Measurements from ENCODE around the gene USP44.
A peak's percentile ranks its signal among the peaks of the same experiment; 100 is the strongest.
"Not testable (repeated sequence)": the region's sequence is repeated elsewhere in the genome, so short reads cannot be mapped to it uniquely, and the experiment has no call there.

USP44 gene

GRCh38 chr12:95571369-95571768, 20.1 kb upstream of the USP44 start:
- Histone ChIP-seq H3K4me1 (ENCODE audit: control insufficient read depth, insufficient read depth, low read length) (no peaks in the 10 kb centered on the region), H3K9me3 (ENCODE audit: control insufficient read depth, low read length) (no peaks in the 10 kb centered on the region), H3K27me3 (ENCODE audit: control insufficient read depth, insufficient read depth, low read length) (no peaks in the 10 kb centered on the region), H3K9ac (ENCODE audit: low read length) (no peak overlapping the region), H3K36me3 (ENCODE audit: control insufficient read depth, insufficient read depth, low read length) (no peaks in the 10 kb centered on the region), H3K4me3 (ENCODE audit: low read length) (no peak overlapping the region)

GRCh38 chr12:95568045-95568444, 16.8 kb upstream of the USP44 start:
- H3K27me3 ChIP-seq (ENCODE audit: control insufficient read depth, insufficient read depth, low read length); H3K36me3 ChIP-seq (ENCODE audit: control insufficient read depth, insufficient read depth, low read length); H3K4me3 ChIP-seq (ENCODE audit: low read length); H3K9me3 ChIP-seq (ENCODE audit: control insufficient read depth, low read length); H3K9ac ChIP-seq (ENCODE audit: low read length); H3K4me1 ChIP-seq (ENCODE audit: control insufficient read depth, insufficient read depth, low read length): not testable (repeated sequence)

- H3K36me3 ChIP-seq (ENCODE audit: control insufficient read depth, insufficient read depth, low read length) = no peaks in the 10 kb centered on the region
- H3K4me3 ChIP-seq (ENCODE audit: low read length) = no peak overlapping the region
- peaks cover under 1% of the 10 kb centered on the region for H3K27me3 ChIP-seq (ENCODE audit: control insufficient read depth, insufficient read depth, low read length)
- no peaks in the 10 kb centered on the region for H3K9me3 ChIP-seq (ENCODE audit: control insufficient read depth, low read length)
- no peak overlapping the region for H3K9ac ChIP-seq (ENCODE audit: low read length)
- H3K4me1 ChIP-seq (ENCODE audit: control insufficient read depth, insufficient read depth, low read length) = peaks cover 7% of the 10 kb centered on the region
Measured at GRCh38 chr12:95557625-95558024, 6.3 kb upstream of the USP44 start.

- H3K36me3 ChIP-seq (ENCODE audit: control insufficient read depth, insufficient read depth, low read length) = no peaks in the 10 kb centered on the region
- no peak overlapping the region for H3K9ac ChIP-seq (ENCODE audit: low read length)
- peaks cover 15% of the 10 kb centered on the region for H3K27me3 ChIP-seq (ENCODE audit: control insufficient read depth, insufficient read depth, low read length)
- H3K4me3 ChIP-seq (ENCODE audit: low read length) = no peak overlapping the region
- no peaks in the 10 kb centered on the region for H3K9me3 ChIP-seq (ENCODE audit: control insufficient read depth, low read length)
- H3K4me1 ChIP-seq (ENCODE audit: control insufficient read depth, insufficient read depth, low read length) = peaks cover 7% of the 10 kb centered on the region
Measured at GRCh38 chr12:95554532-95555071, 3.3 kb upstream of the USP44 start.

GRCh38 chr12:95553197-95553943, 2.1 kb upstream of the USP44 start:
- peaks cover 7% of the 10 kb centered on the region for H3K4me1 ChIP-seq (ENCODE audit: control insufficient read depth, insufficient read depth, low read length)
- no peak overlapping the region for H3K9ac ChIP-seq (ENCODE audit: low read length)
- H3K27me3 ChIP-seq (ENCODE audit: control insufficient read depth, insufficient read depth, low read length) = peaks cover 27% of the 10 kb centered on the region
- H3K4me3 ChIP-seq (ENCODE audit: low read length) = no peak overlapping the region
- H3K9me3 ChIP-seq (ENCODE audit: control insufficient read depth, low read length) = no peaks in the 10 kb centered on the region
- H3K36me3 ChIP-seq (ENCODE audit: control insufficient read depth, insufficient read depth, low read length) = no peaks in the 10 kb centered on the region

- peaks cover 41% of the 10 kb centered on the region for H3K27me3 ChIP-seq (ENCODE audit: control insufficient read depth, insufficient read depth, low read length)
- no peak overlapping the region for H3K4me3 ChIP-seq (ENCODE audit: low read length)
- H3K4me1 ChIP-seq (ENCODE audit: control insufficient read depth, insufficient read depth, low read length) = peaks cover 4% of the 10 kb centered on the region
- H3K9ac ChIP-seq (ENCODE audit: low read length) = no peak overlapping the region
- H3K36me3 ChIP-seq (ENCODE audit: control insufficient read depth, insufficient read depth, low read length) = no peaks in the 10 kb centered on the region
- H3K9me3 ChIP-seq (ENCODE audit: control insufficient read depth, low read length) = no peaks in the 10 kb centered on the region
Measured at GRCh38 chr12:95551913-95552516, 739 bp upstream of the USP44 start.

- H3K9me3 ChIP-seq (ENCODE audit: control insufficient read depth, low read length) = no peaks in the 10 kb centered on the region
- peaks cover 4% of the 10 kb centered on the region for H3K4me1 ChIP-seq (ENCODE audit: control insufficient read depth, insufficient read depth, low read length)
- H3K4me3 ChIP-seq (ENCODE audit: low read length) = no peak overlapping the region
- no peaks in the 10 kb centered on the region for H3K36me3 ChIP-seq (ENCODE audit: control insufficient read depth, insufficient read depth, low read length)
- no peak overlapping the region for H3K9ac ChIP-seq (ENCODE audit: low read length)
- H3K27me3 ChIP-seq (ENCODE audit: control insufficient read depth, insufficient read depth, low read length) = peaks cover 50% of the 10 kb centered on the region
Measured at GRCh38 chr12:95549392-95550084, 1.7 kb downstream of the USP44 start.

GRCh38 chr12:95548539-95549391, 2.5 kb downstream of the USP44 start:
- Histone ChIP-seq H3K9ac (ENCODE audit: low read length) (peak overlapping the region; percentile 57), H3K36me3 (ENCODE audit: control insufficient read depth, insufficient read depth, low read length) (no peaks in the 10 kb centered on the region), H3K27me3 (ENCODE audit: control insufficient read depth, insufficient read depth, low read length) (peaks cover 50% of the 10 kb centered on the region), H3K4me1 (ENCODE audit: control insufficient read depth, insufficient read depth, low read length) (peaks cover 4% of the 10 kb centered on the region), H3K4me3 (ENCODE audit: low read length) (no peak overlapping the region), H3K9me3 (ENCODE audit: control insufficient read depth, low read length) (no peaks in the 10 kb centered on the region)

- no peaks in the 10 kb centered on the region for H3K36me3 ChIP-seq (ENCODE audit: control insufficient read depth, insufficient read depth, low read length)
- no peaks in the 10 kb centered on the region for H3K9me3 ChIP-seq (ENCODE audit: control insufficient read depth, low read length)
- peak overlapping the region; percentile 57 for H3K9ac ChIP-seq (ENCODE audit: low read length)
- no peak overlapping the region for H3K4me3 ChIP-seq (ENCODE audit: low read length)
- peaks cover 50% of the 10 kb centered on the region for H3K27me3 ChIP-seq (ENCODE audit: control insufficient read depth, insufficient read depth, low read length)
- H3K4me1 ChIP-seq (ENCODE audit: control insufficient read depth, insufficient read depth, low read length) = peaks cover 4% of the 10 kb centered on the region
Measured at GRCh38 chr12:95548056-95548538, 3.2 kb downstream of the USP44 start.

GRCh38 chr12:95547522-95548055, 3.7 kb downstream of the USP44 start:
- Histone ChIP-seq H3K27me3 (ENCODE audit: control insufficient read depth, insufficient read depth, low read length) (peaks cover 50% of the 10 kb centered on the region), H3K9me3 (ENCODE audit: control insufficient read depth, low read length) (no peaks in the 10 kb centered on the region), H3K36me3 (ENCODE audit: control insufficient read depth, insufficient read depth, low read length) (no peaks in the 10 kb centered on the region), H3K4me1 (ENCODE audit: control insufficient read depth, insufficient read depth, low read length) (peaks cover 4% of the 10 kb centered on the region), H3K9ac (ENCODE audit: low read length) (no peak overlapping the region), H3K4me3 (ENCODE audit: low read length) (no peak overlapping the region)

- no peaks in the 10 kb centered on the region for H3K36me3 ChIP-seq (ENCODE audit: control insufficient read depth, insufficient read depth, low read length)
- peaks cover 47% of the 10 kb centered on the region for H3K27me3 ChIP-seq (ENCODE audit: control insufficient read depth, insufficient read depth, low read length)
- H3K9ac ChIP-seq (ENCODE audit: low read length) = no peak overlapping the region
- no peaks in the 10 kb centered on the region for H3K9me3 ChIP-seq (ENCODE audit: control insufficient read depth, low read length)
- H3K4me1 ChIP-seq (ENCODE audit: control insufficient read depth, insufficient read depth, low read length) = peaks cover 4% of the 10 kb centered on the region
- no peak overlapping the region for H3K4me3 ChIP-seq (ENCODE audit: low read length)
Measured at GRCh38 chr12:95546491-95546813, 4.8 kb downstream of the USP44 start.
